Dendritic cell treated with granulocyte-macrophage colony-stimulating factor and Interleukin-4, amounts not matched to agents 40 ng/mL and 50 ng/mL, for 4 days (primary cell): ENCODE results near the gene OR1E1.
"Not testable (repeated sequence)": the region's sequence is repeated elsewhere in the genome, so short reads cannot be mapped to it uniquely, and the experiment has no call there.

ENCODE experiments used
- H3K27ac Mint-ChIP-seq: one replicate; pipeline ENCODE4 v1.8.0; 2022; ENCODE audit warnings: mild to moderate bottlenecking, mixed read lengths
- H3K27me3 Mint-ChIP-seq: one replicate; pipeline ENCODE4 v1.8.0; 2022; ENCODE audit warnings: mild to moderate bottlenecking, mixed read lengths
- H3K36me3 Mint-ChIP-seq: one replicate; pipeline ENCODE4 v1.8.0; 2022; ENCODE audit warnings: low read depth, mixed read lengths
- H3K4me1 Mint-ChIP-seq: one replicate; pipeline ENCODE4 v1.8.0; 2022; ENCODE audit warnings: low read depth, mixed read lengths
- H3K4me3 Mint-ChIP-seq: one replicate; pipeline ENCODE4 v1.8.0; 2022; ENCODE audit warnings: mild to moderate bottlenecking, moderate library complexity, mixed read lengths
- H3K9me3 Mint-ChIP-seq: one replicate; pipeline ENCODE4 v1.8.0; 2022; ENCODE audit warnings: mixed read lengths
- intact Hi-C: fragments of 100-400 bp; cut with micrococcal nuclease; formaldehyde crosslinking; loops from one replicate; pipeline ENCODE4 v1.15.0; 2022

OR1E1 gene

GRCh38 chr17:3385869-3386816 is 12.1 kb downstream of the OR1E1 start, which contains the start of gene OR3A2:
OR3A2 (minus strand) TSS chr17:3386308.
- intact Hi-C loops, result no loop called here
- H3K9me3 Mint-ChIP-seq, result no peaks in the 10 kb centered on the region
- no peak within 1 kb of the TSS for H3K27ac Mint-ChIP-seq
- no peaks in the 10 kb centered on the region for H3K36me3 Mint-ChIP-seq
- no peaks in the 10 kb centered on the region for H3K4me1 Mint-ChIP-seq
- H3K4me3 Mint-ChIP-seq, result peak within 1 kb of the TSS; percentile 47
- H3K27me3 Mint-ChIP-seq, result peaks cover 32% of the 10 kb centered on the region

GRCh38 chr17:3381957-3382356 is 16.3 kb downstream of the OR1E1 start:
- no peaks in the 10 kb centered on the region for H3K36me3 Mint-ChIP-seq
- intact Hi-C loops, result no loop called here
- H3K27me3 Mint-ChIP-seq, result peaks cover 26% of the 10 kb centered on the region
- no peak overlapping the region for H3K27ac Mint-ChIP-seq
- H3K4me1 Mint-ChIP-seq, result no peaks in the 10 kb centered on the region
- H3K4me3 Mint-ChIP-seq, result no peak overlapping the region
- no peaks in the 10 kb centered on the region for H3K9me3 Mint-ChIP-seq

- Mint-ChIP-seq H3K9me3 (peaks cover 23% of the 10 kb centered on the region), H3K4me3 (no peak overlapping the region), H3K27me3 (peaks cover 15% of the 10 kb centered on the region)
Measured at GRCh38 chr17:3378321-3378720, 19.9 kb downstream of the OR1E1 start.

GRCh38 chr17:3371167-3371566 is 27.0 kb downstream of the OR1E1 start:
- H3K9me3 Mint-ChIP-seq, result peaks cover 37% of the 10 kb centered on the region
- H3K36me3 Mint-ChIP-seq, H3K27me3 Mint-ChIP-seq, H3K27ac Mint-ChIP-seq, H3K4me3 Mint-ChIP-seq, H3K4me1 Mint-ChIP-seq, intact Hi-C loops: not testable (repeated sequence)

More at GRCh38 chr17:3378321-3378720, 19.9 kb downstream of the OR1E1 start:
- no peak overlapping the region for H3K27ac Mint-ChIP-seq
- H3K4me1 Mint-ChIP-seq, result no peaks in the 10 kb centered on the region
- intact Hi-C loops, result no loop called here
- H3K36me3 Mint-ChIP-seq, result no peaks in the 10 kb centered on the region
